Measurements from ENCODE around the gene MSH4. TPM values are rescaled to one million over a fixed set of nuclear protein-coding genes. Genes with fewer than 3 reads are reported as not detected.

MSH4 gene
- total RNA-seq, 1 donor from 2014 or later: not detected

DNA sequence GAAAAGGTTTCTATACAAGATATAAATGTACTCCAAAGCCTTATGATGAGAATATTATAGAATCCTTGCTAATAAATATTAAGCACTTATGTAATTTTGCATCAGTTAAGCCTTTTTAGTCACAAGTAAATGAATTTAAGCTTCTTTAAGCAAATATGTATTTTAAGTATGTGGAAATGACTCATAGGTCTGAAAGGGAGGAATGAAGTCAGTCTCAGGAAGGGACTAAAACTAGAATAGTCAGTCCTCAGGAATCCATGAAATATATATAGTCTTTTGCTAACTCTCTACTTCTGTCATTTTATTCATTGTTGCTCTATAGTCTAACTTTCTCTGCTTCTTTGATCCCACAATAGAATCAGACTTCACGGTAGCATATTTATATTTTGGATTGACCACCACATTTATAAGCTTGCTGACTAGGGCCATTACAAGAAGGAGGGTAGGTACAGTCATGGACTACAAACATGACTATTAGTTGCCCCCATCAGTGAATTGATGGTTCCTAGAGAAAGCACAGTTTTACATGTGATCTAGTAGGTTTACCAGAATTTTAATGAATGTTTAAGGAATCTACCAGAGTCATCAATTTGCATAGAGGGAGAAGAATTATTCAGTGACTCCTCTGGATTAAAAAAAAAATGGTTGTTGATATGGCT, 30.9 kb upstream of the MSH4 start:
- Histone ChIP-seq H3K9ac (no peak overlapping the region), H2AFZ (replicated peaks) (no peak overlapping the region), H4K20me1 (ENCODE audit: low read depth) (no peaks in the 10 kb centered on the region), H3K27me3 (no peaks in the 10 kb centered on the region), H3F3A (ENCODE audit: low read depth) (no peaks in the 10 kb centered on the region), H3K27ac (no peak overlapping the region), H3K9me3 (ENCODE audit: low read depth) (no peaks in the 10 kb centered on the region), H3K4me3 (no peak overlapping the region), H3K4me1 (no peaks in the 10 kb centered on the region), H3K4me2 (no peak overlapping the region), H3K36me3 (peaks cover 15% of the 10 kb centered on the region), H3K79me2 (ENCODE audit: low read depth) (no peaks in the 10 kb centered on the region)
- DNase-seq (ENCODE audit: low spot score): no peak
- no peaks in the 10 kb centered on the region for H3K4me1 Mint-ChIP-seq
- H3K4me3 Mint-ChIP-seq: no peak overlapping the region
- TF ChIP-seq CTCF (IDR thresholded peaks at IDR 0.05): no peak
- no peak for TF ChIP-seq EZH2 (IDR thresholded peaks at IDR 0.05)
- no peak for TF ChIP-seq EZH2phosphoT487 (IDR thresholded peaks at IDR 0.05)
- no peaks in the 10 kb centered on the region for H3K27me3 Mint-ChIP-seq (ENCODE audit: insufficient read depth, low read depth)
- H3K27ac Mint-ChIP-seq: no peak overlapping the region
- H3K9me3 Mint-ChIP-seq: no peaks in the 10 kb centered on the region
- H3K36me3 Mint-ChIP-seq: peaks cover 2% of the 10 kb centered on the region

- H3K79me2 ChIP-seq (ENCODE audit: low read depth): no peaks in the 10 kb centered on the region
- H3K36me3 Mint-ChIP-seq: peaks cover 2% of the 10 kb centered on the region
- no peaks in the 10 kb centered on the region for H4K20me1 ChIP-seq (ENCODE audit: low read depth)
- no peaks in the 10 kb centered on the region for H3K36me3 ChIP-seq
- no peaks in the 10 kb centered on the region for H3K4me1 ChIP-seq
- DNase-seq (ENCODE audit: low spot score): no peak
- no peak overlapping the region for H3K4me3 Mint-ChIP-seq
- no peak overlapping the region for H3K4me2 ChIP-seq
- no peaks in the 10 kb centered on the region for H3K9me3 ChIP-seq (ENCODE audit: low read depth)
- no peaks in the 10 kb centered on the region for H3F3A ChIP-seq (ENCODE audit: low read depth)
- H3K9me3 Mint-ChIP-seq: no peaks in the 10 kb centered on the region
- H3K27me3 Mint-ChIP-seq (ENCODE audit: insufficient read depth, low read depth): no peaks in the 10 kb centered on the region
- H3K4me3 ChIP-seq: no peak overlapping the region
- H2AFZ ChIP-seq (replicated peaks): no peak overlapping the region
- H3K27ac Mint-ChIP-seq: no peak overlapping the region
- TF ChIP-seq EZH2phosphoT487 (IDR thresholded peaks at IDR 0.05) (no peak), EZH2 (IDR thresholded peaks at IDR 0.05) (no peak), CTCF (IDR thresholded peaks at IDR 0.05) (no peak)
- H3K9ac ChIP-seq: no peak overlapping the region
- no peaks in the 10 kb centered on the region for H3K27me3 ChIP-seq
- H3K27ac ChIP-seq: no peak overlapping the region
- no peaks in the 10 kb centered on the region for H3K4me1 Mint-ChIP-seq
Measured at GRCh38 chr1:75768016-75768415, 28.7 kb upstream of the MSH4 start.

- Histone ChIP-seq H3K4me3 (no peak overlapping the region), H3K9ac (no peak overlapping the region), H3K36me3 (no peaks in the 10 kb centered on the region), H3K27me3 (no peaks in the 10 kb centered on the region), H3K4me1 (no peaks in the 10 kb centered on the region), H3K9me3 (ENCODE audit: low read depth) (no peaks in the 10 kb centered on the region), H3K79me2 (ENCODE audit: low read depth) (no peaks in the 10 kb centered on the region), H4K20me1 (ENCODE audit: low read depth) (no peaks in the 10 kb centered on the region), H3K27ac (no peak overlapping the region), H2AFZ (replicated peaks) (no peak overlapping the region), H3K4me2 (no peak overlapping the region), H3F3A (ENCODE audit: low read depth) (no peaks in the 10 kb centered on the region)
- Mint-ChIP-seq H3K27ac (no peak overlapping the region), H3K4me3 (no peak overlapping the region), H3K27me3 (ENCODE audit: insufficient read depth, low read depth) (no peaks in the 10 kb centered on the region), H3K9me3 (no peaks in the 10 kb centered on the region), H3K36me3 (no peaks in the 10 kb centered on the region), H3K4me1 (no peaks in the 10 kb centered on the region)
- TF ChIP-seq EZH2phosphoT487 (IDR thresholded peaks at IDR 0.05) (no peak), EZH2 (IDR thresholded peaks at IDR 0.05) (no peak), CTCF (IDR thresholded peaks at IDR 0.05) (no peak)
- no peak for DNase-seq (ENCODE audit: low spot score)
Measured at GRCh38 chr1:75770761-75771160, 25.9 kb upstream of the MSH4 start.
